MV-4-11 (cell line): ENCODE measurements around the gene LTK.
A peak's percentile ranks its signal among the peaks of the same experiment; 100 is the strongest.

ENCODE experiments used
- DNase-seq: peaks from one replicate; lab custom pipeline; 2025; lab: John Stamatoyannopoulos, UW

The LTK gene

DNA sequence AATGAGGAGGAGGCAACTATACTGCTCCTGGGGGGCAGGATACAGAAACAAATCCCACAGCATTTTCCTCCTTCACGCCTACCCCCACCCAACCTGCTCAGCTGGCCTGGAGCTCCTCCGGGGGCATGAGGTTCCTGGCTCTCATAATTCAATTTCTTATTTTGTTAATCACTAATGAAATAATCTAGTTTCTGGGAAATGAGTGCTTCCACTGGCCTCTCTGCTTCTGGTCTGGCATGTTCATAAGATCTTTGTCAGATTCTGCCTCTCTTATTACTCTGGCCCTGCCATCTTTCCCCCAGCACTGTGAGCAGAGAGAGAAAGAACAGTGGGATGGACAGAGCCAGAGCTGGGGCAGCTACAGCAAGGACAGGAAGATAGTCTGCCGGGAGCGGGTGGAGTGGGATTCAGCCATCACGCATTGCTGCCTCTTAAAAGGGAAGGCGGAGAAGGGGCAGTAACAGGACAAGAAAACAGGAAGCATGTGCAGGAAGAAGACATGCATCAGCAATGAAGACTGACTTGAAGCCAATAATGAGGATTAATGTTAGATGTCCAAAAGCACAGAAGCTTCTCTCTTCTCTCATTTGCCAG lies 16.8 kb upstream of the LTK start:
- no peak for DNase-seq

- DNase-seq, result no peak
Measured at GRCh38 chr15:41523097-41523496, 9.5 kb upstream of the LTK start.

GRCh38 chr15:41521614-41522013 lies 8.0 kb upstream of the LTK start:
- DNase-seq, result no peak

- DNase-seq, result no peak
Measured at GRCh38 chr15:41520636-41521035, 7.0 kb upstream of the LTK start.

GRCh38 chr15:41517895-41518449 lies 4.3 kb upstream of the LTK start:
- DNase-seq, result no peak

DNA sequence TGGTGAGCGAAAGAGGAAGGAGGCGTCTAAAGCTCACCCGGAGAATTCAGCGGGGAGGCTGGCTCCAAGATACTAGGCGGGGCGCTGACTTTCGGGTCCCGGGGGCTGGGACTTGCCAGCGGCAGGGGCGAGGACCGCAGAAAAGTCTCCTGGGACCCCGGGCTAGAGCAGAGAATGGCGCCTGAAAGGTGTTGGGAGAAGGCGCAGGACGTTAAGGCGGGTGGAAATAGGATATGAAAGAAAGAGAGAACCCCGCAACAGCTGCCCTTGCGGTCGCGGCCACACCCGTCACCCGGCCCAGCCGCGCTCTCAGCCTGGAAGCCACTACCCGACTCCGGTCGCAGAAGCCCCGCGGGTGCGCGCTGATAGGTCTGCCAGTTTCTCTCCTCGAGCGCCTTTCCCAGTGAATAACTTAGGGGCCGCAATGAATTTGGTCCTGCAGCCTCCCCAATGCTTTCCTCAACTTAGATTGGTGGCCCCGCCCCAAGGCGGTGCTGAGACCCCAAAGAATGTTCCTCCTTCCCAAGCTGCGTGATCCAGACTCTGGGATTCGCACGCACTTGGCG lies 604 bp downstream of the LTK start:
- peak; percentile 67 for DNase-seq

GRCh38 chr15:41512512-41512939 lies 1.1 kb downstream of the LTK start:
- no peak for DNase-seq

- no peak for DNase-seq
Measured at GRCh38 chr15:41511899-41512369, 1.7 kb downstream of the LTK start.

DNA sequence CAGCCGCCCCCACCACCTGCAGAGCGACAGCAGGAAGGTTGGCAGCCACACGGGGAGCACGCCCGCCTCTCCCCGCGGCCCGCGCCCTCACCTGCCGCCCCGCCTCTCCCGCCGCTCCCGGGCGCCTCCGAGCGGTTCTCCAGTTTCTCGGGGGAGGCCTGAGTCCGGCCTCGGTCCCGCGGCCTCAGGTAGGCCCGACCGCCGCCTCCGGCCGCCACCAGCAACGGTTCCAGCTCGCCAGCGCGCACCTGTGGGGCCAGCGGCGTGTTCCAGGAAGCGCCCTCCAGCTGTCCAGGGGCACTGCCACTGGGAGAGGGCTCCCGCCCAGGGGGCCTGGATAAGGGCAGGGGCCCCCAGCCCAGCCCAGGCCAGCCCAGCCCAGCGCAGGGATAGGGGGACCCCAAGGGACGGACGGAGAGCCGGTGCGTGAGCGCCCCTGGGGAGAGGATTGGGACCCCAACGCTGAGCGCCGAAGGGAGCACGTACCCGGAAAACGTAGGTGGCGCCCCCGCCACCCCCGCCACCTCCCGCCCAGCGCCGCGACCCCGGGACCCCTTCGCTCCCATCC lies 2.2 kb downstream of the LTK start:
- DNase-seq, result no peak

DNA sequence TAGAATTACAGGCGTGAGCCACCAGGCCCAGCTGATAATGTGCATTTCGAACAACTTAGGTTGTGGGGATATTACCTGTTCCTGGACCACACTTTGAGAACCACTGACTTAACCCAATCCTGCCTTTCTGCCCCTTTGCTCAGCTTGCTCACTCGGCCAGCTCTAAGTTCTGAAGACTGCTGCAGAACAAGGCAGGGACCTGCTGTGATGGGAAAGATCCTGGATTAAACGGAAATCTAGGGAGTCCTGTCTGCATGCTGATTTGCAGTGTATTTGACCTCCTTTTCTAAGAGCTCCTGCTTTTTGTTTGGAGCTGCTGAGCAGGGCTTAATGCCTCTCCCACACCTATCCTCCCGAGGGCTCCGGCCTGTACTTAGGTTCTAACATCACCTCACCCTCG lies 2.9 kb downstream of the LTK start:
- DNase-seq, result no peak

GRCh38 chr15:41507820-41508290 lies 5.8 kb downstream of the LTK start:
- no peak for DNase-seq

DNA sequence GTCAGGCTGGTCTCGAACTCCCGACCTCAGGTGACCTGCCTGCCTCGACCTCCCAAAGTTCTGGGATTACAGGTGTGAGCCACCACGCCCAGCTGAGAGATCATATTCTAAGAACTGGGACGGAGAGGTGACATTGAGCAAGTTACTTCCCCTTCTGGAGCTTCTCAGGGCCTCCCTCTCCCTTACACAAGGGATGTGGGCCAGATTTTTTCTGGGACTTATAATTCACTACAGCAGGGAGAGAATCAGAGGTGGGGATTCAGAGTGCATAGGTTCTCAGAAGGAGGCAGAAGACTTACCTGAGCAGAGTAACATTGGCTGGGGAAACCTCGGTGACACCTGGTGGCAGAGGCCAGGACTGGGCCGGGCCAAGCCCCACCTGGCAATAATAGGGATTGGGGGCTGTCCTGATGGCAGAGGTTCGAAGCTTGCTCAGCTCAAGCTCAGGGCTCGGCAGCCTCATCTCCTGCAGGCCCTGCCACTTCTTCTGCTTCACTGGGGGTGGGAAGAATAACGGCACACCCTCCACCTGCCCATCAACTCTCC lies 6.8 kb downstream of the LTK start:
- DNase-seq, result peak; percentile 26

DNA sequence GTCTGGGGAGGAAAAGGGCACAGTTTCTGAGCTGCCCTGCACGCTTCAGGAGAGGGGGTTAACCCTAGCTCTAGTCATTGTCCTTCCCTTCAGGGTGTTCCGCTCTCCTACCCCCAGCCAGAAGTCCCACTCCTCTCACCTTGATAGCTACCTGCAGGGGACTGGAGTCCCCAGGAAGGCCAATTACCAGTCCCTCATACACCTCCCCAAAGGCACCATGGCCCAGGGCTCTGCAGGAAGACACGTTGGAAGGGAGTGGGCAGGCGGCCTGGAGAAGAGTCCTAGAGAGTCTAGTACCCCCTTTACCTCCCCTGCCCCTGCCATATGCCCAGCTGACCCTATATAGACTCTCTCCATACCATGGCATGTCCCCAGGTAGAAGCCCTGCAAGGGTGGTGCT lies 7.9 kb downstream of the LTK start:
- DNase-seq, result no peak

DNA sequence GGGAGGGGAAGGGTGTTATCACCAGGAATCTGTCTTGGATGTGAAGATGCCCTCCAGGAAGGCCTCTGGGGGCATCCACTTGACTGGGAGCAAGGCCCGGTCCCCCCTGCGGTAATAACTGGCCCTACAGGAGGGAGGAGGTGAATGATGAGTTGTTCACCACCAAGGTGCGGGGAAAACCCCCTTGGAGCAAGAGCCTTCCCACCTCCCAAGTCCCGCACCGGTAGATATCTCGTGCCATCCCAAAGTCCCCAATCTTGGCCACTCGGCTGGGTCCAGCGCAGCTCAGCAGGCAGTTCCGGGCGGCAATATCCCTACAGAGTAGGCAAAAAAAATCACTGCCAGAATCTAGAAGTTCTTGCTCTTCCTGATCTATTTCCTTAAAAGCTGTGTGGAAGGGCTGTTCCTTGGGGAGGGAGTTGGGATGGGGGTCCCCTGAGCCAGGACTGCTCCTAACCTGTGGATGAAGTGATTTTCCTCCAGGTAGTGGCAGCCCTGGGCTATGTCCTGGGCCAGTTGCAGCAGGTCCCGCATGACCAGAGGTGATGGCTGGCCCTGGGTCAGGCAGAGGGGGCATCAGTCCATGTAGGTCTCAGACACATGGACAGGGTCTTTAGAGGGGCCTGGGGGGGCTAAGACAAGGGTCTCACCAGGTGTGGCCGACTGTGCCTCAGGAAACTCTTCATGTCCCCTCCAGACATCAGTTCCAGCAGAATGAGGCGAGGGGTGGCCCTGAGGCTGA lies 8.7 kb downstream of the LTK start:
- DNase-seq, result no peak

DNA sequence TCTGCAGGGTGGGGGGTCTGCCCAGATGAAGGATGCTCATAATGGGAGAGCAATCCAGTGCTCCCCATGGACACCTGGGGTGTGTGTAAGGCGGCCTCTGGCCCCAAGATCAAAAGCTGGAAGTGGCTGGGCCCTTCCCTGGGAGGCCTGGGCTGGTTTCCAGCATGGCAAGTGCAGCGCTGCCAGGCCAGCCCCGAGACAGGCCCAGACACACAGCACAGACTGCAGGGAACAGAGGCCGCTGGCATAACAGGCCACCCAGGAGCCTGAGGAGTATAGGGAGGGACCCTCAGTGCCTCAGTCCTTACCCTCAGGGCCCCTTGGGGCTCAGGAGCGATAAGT lies 10.0 kb downstream of the LTK start:
- DNase-seq, result no peak

GRCh38 chr15:41502795-41503668 lies 10.6 kb downstream of the LTK start:
- DNase-seq, result peak; percentile 37

GRCh38 chr15:41501931-41502794 lies 11.5 kb downstream of the LTK start:
- no peak for DNase-seq

- DNase-seq, result no peak
Measured at GRCh38 chr15:41501191-41501917, 12.3 kb downstream of the LTK start.

- no peak for DNase-seq
Measured at GRCh38 chr15:41499109-41499851, 14.3 kb downstream of the LTK start.
